Body of pancreas (tissue), 4 donors: Measurements from ENCODE around the gene SLC38A3. TPM values are rescaled to one million over a fixed set of nuclear protein-coding genes. Genes with fewer than 3 reads are reported as not detected.
"Not testable (repeated sequence)": the region's sequence is repeated elsewhere in the genome, so short reads cannot be mapped to it uniquely, and the experiment has no call there.

Source experiments
- ATAC-seq: fragments of 150-250 bp; one replicate; pipeline ENCODE4 v1.9.1; 2016
- DNase-seq, 4 donors: peaks; one replicate each; pipeline ENCODE4 v3.0.0-alpha.2; 2019
- H3K27ac ChIP-seq, 4 donors: fragments of 200-600 bp; sonication (generic); 1 replicate in 3 of 4; 2 replicates in 1 of 4; pipeline versions ENCODE4 v1.5.1 to v1.6.1; 2016 to 2019; ENCODE audit warnings: mild to moderate bottlenecking in 1 of 4, mixed read lengths in 1 of 4, moderate library complexity in 1 of 4
- H3K27me3 ChIP-seq, 2 donors: fragments of 200-600 bp; sonication (generic); one replicate each; pipeline ENCODE4 v1.6.0; 2016; ENCODE audit warnings: mild to moderate bottlenecking in 1 of 2
- H3K36me3 ChIP-seq, 2 donors: fragments of 200-600 bp; sonication (generic); replicated peaks in 1 of 2; 2 replicates each; pipeline ENCODE4 v1.5.1; 2016; ENCODE audit warnings: low read depth in 2 of 2; ENCODE audit not compliant: insufficient read depth in 1 of 2
- H3K4me1 ChIP-seq: fragments of 200-600 bp; sonication (generic); one replicate; pipeline ENCODE4 v1.6.0; 2016
- H3K4me3 ChIP-seq, 2 donors: fragments of 200-600 bp; sonication (generic); 1 replicate in 1 of 2; 2 replicates in 1 of 2; pipeline ENCODE4 v1.5.1; 2016 to 2019
- H3K9me3 ChIP-seq, 3 donors: fragments of 200-600 bp; sonication (generic); 1 replicate in 2 of 3; 2 replicates in 1 of 3; pipeline ENCODE4 v1.5.1; 2016
- CTCF ChIP-seq, 7 experiments: fragments of 450-650 bp in 4 of 7; fragments of 200-600 bp in 3 of 7; sonication (generic) in 3 of 7; IDR thresholded peaks; one replicate each; pipeline ENCODE4 v1.5.1; 2016 to 2019; ENCODE audit warnings: antibody characterized with exemption in 7 of 7
- POLR2A ChIP-seq, 3 donors: fragments of 450-650 bp; IDR thresholded peaks; one replicate each; pipeline ENCODE4 v1.6.1; 2016; ENCODE audit warnings: antibody characterized with exemption in 3 of 3, mild to moderate bottlenecking in 2 of 3
- whole genome bisulfite sequencing, 2 donors: methylation state at CpG; one replicate each; pipeline ENCODE4 v1.1.5; 2017; 5-methylcytosine and 5-hydroxymethylcytosine counted together
- intact Hi-C: fragments of 100-400 bp; cut with DNase I; formaldehyde crosslinking; loops from one replicate; pipeline ENCODE4 v1.15.1; 2023
- total RNA-seq, 2 donors: library from RNA; depleted of rRNA; stranded (reverse); fragments of >200 nt; gene quantifications; one replicate each; pipeline ENCODE4 v1.1.0, GENCODE V29; 2016

Gene SLC38A3
- total RNA-seq, 2 donors from 2014 or later = 4.6 to 48.0 TPM

- peak overlapping the region in 3 of 4 donors; percentile 74 to 91 (median 90) for H3K27ac ChIP-seq
- no peaks in the 10 kb centered on the region for H3K27me3 ChIP-seq
- 2 to 5% methylated on average over 15 to 37 of the region's 40 CpGs for WGBS, 2 donors
- ATAC-seq (peak; percentile 11), DNase-seq (no peak)
- H3K9me3 ChIP-seq = no peaks in the 10 kb centered on the region
- no peaks in the 10 kb centered on the region for H3K36me3 ChIP-seq
- TF ChIP-seq CTCF (IDR thresholded peaks at IDR 0.05) = no peak
- TF ChIP-seq POLR2A (IDR thresholded peaks at IDR 0.05) = no peak
- intact Hi-C loops = no loop called here
- no peak overlapping the region for H3K4me3 ChIP-seq
- H3K4me1 ChIP-seq = peaks cover 30% of the 10 kb centered on the region
Observed at GRCh38 chr3:50226888-50227389, 21.9 kb downstream of the SLC38A3 start.

- Histone ChIP-seq H3K4me3 (peak overlapping the region in 1 of 2 donors; percentile 43), H3K27me3 (no peaks in the 10 kb centered on the region), H3K27ac (peak overlapping the region; percentile 61 to 91 (median 82)), H3K4me1 (peaks cover 28% of the 10 kb centered on the region), H3K36me3 (no peaks in the 10 kb centered on the region), H3K9me3 (no peaks in the 10 kb centered on the region)
- TF ChIP-seq POLR2A (IDR thresholded peaks at IDR 0.05) = peak in 2 of 3 donors; percentile 65 to 69
- TF ChIP-seq CTCF (IDR thresholded peaks at IDR 0.05) = peak; percentile 76 to 99 (median 95)
- WGBS, 2 donors = 1 to 2% methylated on average over 30 to 45 of the region's 51 CpGs
- ATAC-seq (peak; percentile 91), DNase-seq (peak; percentile 93 to 95 (median 95))
- intact Hi-C loops = no loop called here
Observed at GRCh38 chr3:50227390-50228183, 22.5 kb downstream of the SLC38A3 start.

GRCh38 chr3:50228184-50228763, 23.2 kb downstream of the SLC38A3 start:
- 42 to 46% methylated on average over 15 of the region's 15 CpGs for WGBS, 2 donors
- H3K4me3 ChIP-seq = peak overlapping the region in 1 of 2 donors; percentile 43
- H3K9me3 ChIP-seq, H3K27me3 ChIP-seq, H3K36me3 ChIP-seq, DNase-seq, ATAC-seq, intact Hi-C loops: not testable (repeated sequence)
- H3K4me1 ChIP-seq = peaks cover 28% of the 10 kb centered on the region
- H3K27ac ChIP-seq = peak overlapping the region; percentile 61 to 91 (median 82)

GRCh38 chr3:50229490-50229889, 24.4 kb downstream of the SLC38A3 start:
- H3K27ac ChIP-seq = peak overlapping the region; percentile 9 to 54 (median 28)
- no peaks in the 10 kb centered on the region for H3K36me3 ChIP-seq
- TF ChIP-seq POLR2A (IDR thresholded peaks at IDR 0.05) (no peak), CTCF (IDR thresholded peaks at IDR 0.05) (no peak)
- H3K4me1 ChIP-seq = peaks cover 28% of the 10 kb centered on the region
- 90 to 96% methylated on average over 3 of the region's 3 CpGs for WGBS, 2 donors
- H3K9me3 ChIP-seq = no peaks in the 10 kb centered on the region
- peak in 1 of 4 donors; percentile 41 for DNase-seq
- ATAC-seq = no peak
- no peaks in the 10 kb centered on the region for H3K27me3 ChIP-seq
- H3K4me3 ChIP-seq = no peak overlapping the region
- intact Hi-C loops = no loop called here

- 82 to 83% methylated on average over 5 to 8 of the region's 8 CpGs for WGBS, 2 donors
- Histone ChIP-seq H3K4me1 (peaks cover 33% of the 10 kb centered on the region), H3K9me3 (no peaks in the 10 kb centered on the region), H3K4me3 (no peak overlapping the region), H3K27me3 (no peaks in the 10 kb centered on the region), H3K36me3 (no peaks in the 10 kb centered on the region), H3K27ac (peak overlapping the region in 3 of 4 donors; percentile 9 to 54 (median 41))
- TF ChIP-seq CTCF (IDR thresholded peaks at IDR 0.05) (no peak), POLR2A (IDR thresholded peaks at IDR 0.05) (no peak)
- intact Hi-C loops = loop anchor here (5.0 kb wide), 1 partner anchor 42 kb away; no protein-coding TSS in a partner anchor
- DNase-seq = no peak
- ATAC-seq = no peak
Observed at GRCh38 chr3:50230104-50230793, 25.2 kb downstream of the SLC38A3 start.
